Stimulated activated CD8-positive, alpha-beta memory T cell treated with anti-CD3 and anti-CD28 coated beads, Interleukin-12 subunit alpha, Interleukin-12 subunit beta, amount 100 ng/mL, for 24 hours (primary cell): ENCODE results near the gene SIPA1L3.

Source experiments
- DNase-seq: peaks from one replicate; pipeline ENCODE4 v3.0.0-alpha.2; 2020; ENCODE audit errors: extremely low read depth

Gene SIPA1L3

GRCh38 chr19:38193445-38193844 is 286.4 kb downstream of the SIPA1L3 start:
- DNase-seq: no peak

GRCh38 chr19:38194061-38194701 is 287.2 kb downstream of the SIPA1L3 start:
- no peak for DNase-seq

DNA sequence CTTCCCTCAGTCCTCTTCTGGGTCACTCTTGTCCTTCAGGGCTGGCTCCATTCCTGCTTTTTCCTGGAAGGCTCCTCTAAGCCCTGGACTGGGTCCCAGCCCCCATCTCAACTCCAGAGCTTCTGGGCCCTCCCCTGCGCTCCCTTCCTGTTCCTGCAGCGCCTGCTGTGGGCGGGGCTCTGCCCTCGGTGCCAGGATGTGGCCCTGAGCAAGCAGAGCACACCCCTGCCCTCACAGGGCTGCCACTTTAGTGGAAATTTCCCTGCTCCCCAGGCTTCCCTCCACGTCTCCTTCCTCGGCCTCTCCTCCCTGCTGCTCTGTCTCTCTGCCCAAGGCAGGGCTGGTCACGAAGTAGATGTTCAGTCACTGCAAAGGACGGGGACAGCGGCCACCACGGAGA is 288.2 kb downstream of the SIPA1L3 start:
- DNase-seq: no peak

DNA sequence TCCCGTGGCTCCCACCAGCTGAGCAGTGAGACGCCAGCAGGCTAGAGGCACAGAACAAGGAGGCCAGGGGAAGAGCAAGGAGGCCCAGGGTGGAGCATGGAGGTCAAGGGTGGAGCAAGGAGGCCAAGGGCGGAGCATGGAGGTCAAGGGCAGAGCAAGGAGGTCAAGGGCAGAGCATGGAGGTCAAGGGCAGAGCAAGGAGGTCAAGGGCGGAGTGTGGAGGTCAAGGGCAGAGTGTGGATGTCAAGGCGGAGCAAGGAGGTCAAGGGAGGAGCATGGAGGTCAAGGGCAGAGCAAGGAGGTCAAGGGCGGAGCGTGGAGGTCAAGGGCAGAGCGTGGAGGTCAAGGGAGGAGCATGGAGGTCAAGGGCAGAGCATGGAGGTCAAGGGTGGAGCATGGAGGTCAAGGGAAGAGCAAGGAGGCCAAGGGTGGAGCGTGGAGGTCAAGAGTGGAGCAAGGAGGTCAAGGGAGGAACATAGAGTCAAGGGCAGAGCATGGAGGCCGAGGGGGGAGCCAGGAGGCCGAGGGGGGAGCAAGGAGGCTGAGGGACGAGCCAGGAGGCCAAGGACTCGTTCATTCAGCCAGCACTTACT is 289.3 kb downstream of the SIPA1L3 start:
- no peak for DNase-seq

DNA sequence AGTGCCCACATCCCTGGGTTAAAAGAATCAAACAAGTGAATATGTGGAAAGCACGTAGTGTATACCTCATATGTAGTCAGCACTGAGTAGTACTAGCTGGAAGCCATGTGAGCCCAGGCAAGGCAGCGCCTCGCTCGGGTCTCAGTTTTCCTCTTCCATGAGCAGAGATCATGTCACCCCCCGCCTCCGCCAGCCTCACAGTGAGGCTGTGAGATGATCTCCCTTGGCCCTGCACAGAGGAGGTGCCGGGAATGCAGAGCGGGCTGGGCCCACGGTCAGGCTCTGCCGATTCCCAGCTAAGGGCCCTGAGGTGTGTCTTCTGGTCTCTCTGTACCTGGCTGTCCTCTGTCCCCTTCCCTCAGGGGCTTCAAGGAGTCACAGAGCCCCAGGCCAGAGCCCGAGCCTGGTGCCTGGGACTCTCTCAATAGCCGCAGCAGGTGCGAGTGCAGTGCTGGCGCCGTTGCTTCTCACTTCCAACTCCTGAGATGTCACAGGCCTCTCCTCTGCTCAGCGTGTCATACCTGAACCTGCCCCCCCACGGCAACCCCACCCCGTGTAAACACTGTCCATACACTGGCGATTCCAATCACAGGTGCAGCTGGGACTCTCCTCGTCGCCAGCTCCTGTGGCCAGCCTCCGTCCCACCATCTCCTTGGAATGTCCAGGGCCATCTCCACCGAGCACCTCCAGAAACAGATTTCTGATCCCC is 290.1 kb downstream of the SIPA1L3 start:
- no peak for DNase-seq

DNA sequence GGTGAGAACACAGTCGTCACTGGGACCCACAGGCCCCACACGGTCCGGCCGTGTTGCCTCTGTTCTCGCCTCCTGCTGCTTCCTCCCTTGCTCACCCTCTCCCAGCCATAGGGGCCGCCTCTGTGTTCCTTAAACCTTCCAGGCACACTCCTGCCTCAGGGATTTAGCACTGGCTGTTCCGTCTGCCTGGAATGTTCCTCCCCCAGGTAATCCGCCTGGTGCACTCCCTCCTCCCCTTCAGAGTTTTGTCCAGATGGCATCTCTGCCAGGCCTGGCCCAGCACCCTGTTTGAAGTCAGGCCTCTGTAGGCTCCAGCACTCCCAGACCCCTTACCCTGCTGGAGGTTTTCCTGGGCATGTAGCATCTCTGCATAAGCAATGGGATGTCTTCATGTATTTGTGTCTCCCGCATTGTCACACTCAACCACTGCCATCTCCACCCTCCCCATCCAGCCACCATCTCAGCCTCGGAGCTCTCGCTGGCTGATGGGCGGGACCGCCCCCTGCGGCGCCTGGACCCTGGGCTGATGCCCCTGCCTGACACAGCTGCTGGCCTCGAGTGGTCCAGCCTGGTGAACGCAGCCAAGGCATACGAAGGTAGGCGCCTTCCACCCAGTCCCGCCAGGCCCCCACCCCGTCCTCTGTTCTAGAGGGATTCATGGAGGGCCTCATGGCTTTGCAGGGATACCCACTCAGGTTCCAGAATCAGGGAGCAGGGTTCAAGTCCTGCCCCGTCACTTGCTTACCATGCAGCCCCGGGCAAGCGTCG is 291.1 kb downstream of the SIPA1L3 start:
- DNase-seq: no peak

- DNase-seq: no peak
Measured at GRCh38 chr19:38199340-38199739, 292.3 kb downstream of the SIPA1L3 start.

GRCh38 chr19:38201731-38202130 is 294.7 kb downstream of the SIPA1L3 start:
- no peak for DNase-seq

DNA sequence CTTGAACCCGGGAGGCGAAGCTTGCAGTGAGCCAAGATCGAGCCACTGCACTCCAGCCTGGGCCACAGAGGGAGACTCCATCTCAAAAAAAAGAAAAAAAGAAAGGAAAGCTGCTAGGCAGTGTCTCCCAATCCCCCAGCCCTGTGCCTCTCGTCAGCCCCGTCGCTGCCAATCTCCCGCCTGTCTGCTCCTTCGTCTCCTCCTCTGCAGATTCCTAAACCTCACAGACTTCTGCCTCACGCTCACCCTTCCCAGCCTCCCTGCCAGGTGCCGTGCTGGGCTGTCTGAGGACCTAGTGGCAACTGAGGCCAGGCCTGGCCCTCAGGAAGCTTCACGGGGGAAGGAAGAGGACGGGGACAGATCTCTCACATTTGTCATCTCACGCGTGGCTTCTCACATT is 295.5 kb downstream of the SIPA1L3 start:
- DNase-seq: no peak

GRCh38 chr19:38203197-38203596 is 296.2 kb downstream of the SIPA1L3 start:
- DNase-seq: no peak

DNA sequence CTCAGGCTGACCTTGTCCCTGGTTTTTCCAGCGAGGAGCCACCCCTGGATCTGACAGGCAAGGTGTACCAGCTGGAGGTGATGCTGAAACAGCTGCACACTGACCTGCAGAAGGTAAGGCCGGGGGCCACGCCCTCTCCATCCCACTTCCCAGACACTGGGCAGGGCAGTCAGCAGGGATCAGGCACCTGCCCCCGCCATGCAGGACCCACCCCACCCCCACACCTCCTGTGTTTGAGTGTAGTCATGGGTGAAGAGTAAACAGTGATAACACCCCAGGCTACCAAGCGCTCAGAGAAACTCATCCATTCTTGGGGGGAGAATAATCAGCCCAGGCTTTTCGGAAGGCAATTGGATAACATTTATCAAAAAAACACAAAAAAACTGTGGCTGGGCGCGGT is 297.1 kb downstream of the SIPA1L3 start:
- DNase-seq: no peak

DNA sequence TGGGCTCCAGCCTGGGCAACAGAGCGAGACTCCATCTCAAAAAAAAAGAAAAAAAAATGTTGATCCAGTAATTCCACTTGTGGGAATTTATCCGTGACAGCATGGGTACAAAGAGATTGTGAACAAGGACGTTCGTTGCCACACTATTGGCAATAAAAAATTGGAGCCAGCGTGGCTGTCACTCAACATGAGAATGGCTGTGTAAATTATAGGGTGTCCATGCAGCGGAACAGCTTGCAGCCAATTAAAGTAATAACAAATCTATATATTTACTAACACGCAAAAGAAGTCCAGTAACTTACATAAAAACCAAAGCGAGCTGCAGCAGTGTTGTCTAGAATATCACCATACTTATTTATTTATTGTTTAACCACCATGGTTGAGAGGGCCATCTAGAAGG is 297.7 kb downstream of the SIPA1L3 start:
- no peak for DNase-seq

- DNase-seq: no peak
Measured at GRCh38 chr19:38206006-38206745, 299.2 kb downstream of the SIPA1L3 start.

GRCh38 chr19:38206928-38207327 is 299.9 kb downstream of the SIPA1L3 start:
- DNase-seq: no peak

GRCh38 chr19:38207543-38207942 is 300.5 kb downstream of the SIPA1L3 start:
- no peak for DNase-seq

DNA sequence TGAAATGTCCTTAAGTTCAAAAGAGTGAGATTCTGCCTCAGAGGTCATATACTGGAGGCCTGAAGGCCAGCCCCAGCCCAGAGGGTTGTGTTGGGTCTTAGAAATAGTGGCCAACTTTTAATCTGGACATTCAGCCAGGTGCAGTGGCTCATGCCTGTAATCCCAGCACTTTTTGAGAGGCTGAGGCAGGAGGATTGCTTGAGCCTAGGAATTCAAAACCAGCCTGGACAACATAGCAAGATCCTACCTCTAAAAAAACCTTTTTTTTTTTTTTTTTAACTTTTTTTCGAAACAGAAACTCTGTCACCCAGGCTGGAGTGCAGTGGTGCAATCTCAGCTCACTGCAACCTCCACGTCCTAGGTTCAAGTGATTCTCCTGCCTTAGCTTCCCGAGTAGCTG is 301.6 kb downstream of the SIPA1L3 start:
- DNase-seq: no peak

DNA sequence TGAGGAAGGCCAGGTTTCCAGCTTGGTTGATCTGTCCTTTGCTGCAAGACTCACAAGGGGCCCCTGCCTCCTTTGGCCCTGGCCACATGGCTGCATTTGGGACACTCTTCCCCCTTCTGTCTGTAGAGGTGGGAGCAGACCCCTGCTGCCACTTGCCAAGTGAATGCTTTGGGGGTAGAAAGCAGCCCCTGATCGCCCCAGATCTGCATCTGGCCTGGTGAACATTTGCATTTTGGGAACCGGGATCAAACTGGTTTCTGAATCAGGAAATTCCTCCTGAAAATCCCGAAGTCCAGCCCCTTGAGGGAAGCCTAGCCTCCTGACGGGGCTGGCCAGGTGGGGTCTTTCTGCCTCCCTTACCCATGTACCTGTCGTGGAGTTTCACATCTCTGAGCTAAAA is 302.1 kb downstream of the SIPA1L3 start:
- DNase-seq: no peak

GRCh38 chr19:38209671-38210457 is 302.9 kb downstream of the SIPA1L3 start:
- DNase-seq: no peak

GRCh38 chr19:38210458-38210987 is 303.5 kb downstream of the SIPA1L3 start:
- DNase-seq: no peak

- DNase-seq: no peak
Measured at GRCh38 chr19:38211151-38211591, 304.2 kb downstream of the SIPA1L3 start.

GRCh38 chr19:38211766-38212165 is 304.8 kb downstream of the SIPA1L3 start:
- no peak for DNase-seq
